SK-N-SH (cell line): ENCODE measurements around the gene ESRRA. TPM values are rescaled to one million over a fixed set of nuclear protein-coding genes. Genes with fewer than 3 reads are reported as not detected.

Experiments
- CTCF ChIA-PET: fragments of 300-600, 350-600 bp; formaldehyde crosslinking; extraction: SDS; loops from one replicate; lab custom pipeline; 2021; lab: Yijun Ruan, JAX
- POLR2A ChIA-PET: fragments of 350-600 bp; sonication (Branson Sonifier 250); formaldehyde crosslinking; extraction: SDS; loops from one replicate; lab custom pipeline; 2020; ENCODE audit warnings: antibody characterized with exemption, inconsistent platforms; lab: Yijun Ruan, JAX
- DNase-seq: peaks from one replicate; pipeline ENCODE4 v3.0.0; 2012
- H2AFZ ChIP-seq: fragments of 200-600 bp; sonication (generic); 2 replicates; pipeline ENCODE4 v1.8.1; 2016; ENCODE audit warnings: antibody characterized with exemption, mild to moderate bottlenecking, low read depth
- H3F3A ChIP-seq: fragments of 200-600 bp; sonication (generic); replicated peaks from 2 replicates; pipeline ENCODE3; 2016; ENCODE audit warnings: antibody characterized with exemption, mild to moderate bottlenecking; ENCODE audit not compliant: insufficient read depth
- H3K27ac ChIP-seq, 2 experiments: fragments of 200-500 bp in 1 of 2; fragments of 200-600 bp in 1 of 2; sonication (Bioruptor generic) in 1 of 2; sonication (generic), shearing (Covaris generic) in 1 of 2; 2 replicates each; pipeline versions ENCODE4 v1.5.1 to v1.6.1; 2014 to 2016; ENCODE audit warnings: low read depth in 2 of 2, inconsistent platforms in 1 of 2, low read length in 1 of 2, mild to moderate bottlenecking in 1 of 2, mixed read lengths in 1 of 2
- H3K27me3 ChIP-seq: fragments of 200-600 bp; sonication (generic), shearing (Covaris generic); 2 replicates; pipeline ENCODE4 v1.6.1; 2016; ENCODE audit warnings: mixed run types; ENCODE audit not compliant: insufficient read depth
- H3K36me3 ChIP-seq, 2 experiments: fragments of 200-500 bp in 1 of 2; fragments of 200-600 bp in 1 of 2; sonication (Bioruptor generic) in 1 of 2; sonication (generic) in 1 of 2; replicated peaks in 1 of 2; 2 replicates each; pipeline versions ENCODE3 to v1.5.1; 2014 to 2016; ENCODE audit warnings: low read length in 1 of 2, mild to moderate bottlenecking in 1 of 2; ENCODE audit not compliant: insufficient read depth in 2 of 2, control insufficient read depth in 1 of 2
- H3K4me1 ChIP-seq, 2 experiments: fragments of 200-500 bp in 1 of 2; fragments of 200-600 bp in 1 of 2; sonication (Bioruptor generic) in 1 of 2; sonication (generic), shearing (Covaris generic) in 1 of 2; 2 replicates each; pipeline versions ENCODE4 v1.5.1 to v1.6.1; 2014 to 2016; ENCODE audit warnings: low read depth in 1 of 2, low read length in 1 of 2, mixed run types in 1 of 2; ENCODE audit not compliant: insufficient read depth in 2 of 2, control insufficient read depth in 1 of 2
- H3K4me2 ChIP-seq: fragments of 200-600 bp; sonication (generic), shearing (Covaris generic); 2 replicates; pipeline ENCODE4 v1.6.1; 2017; ENCODE audit warnings: mixed run types
- H3K4me3 ChIP-seq, 2 experiments: fragments of 200-500 bp in 1 of 2; fragments of 200-600 bp in 1 of 2; sonication (Bioruptor generic) in 1 of 2; sonication (generic), shearing (Covaris generic) in 1 of 2; 2 replicates each; pipeline versions ENCODE4 v1.5.1 to v1.8.1; 2014 to 2016; ENCODE audit warnings: low read depth in 2 of 2, inconsistent platforms in 1 of 2, low read length in 1 of 2, mild to moderate bottlenecking in 1 of 2, mixed read lengths in 1 of 2, moderate library complexity in 1 of 2
- H3K79me2 ChIP-seq: fragments of 200-600 bp; sonication (generic); 2 replicates; pipeline ENCODE4 v1.8.1; 2017; ENCODE audit warnings: mild to moderate bottlenecking; ENCODE audit not compliant: insufficient read depth
- H3K9ac ChIP-seq: fragments of 200-600 bp; sonication (generic); 2 replicates; pipeline ENCODE4 v1.6.1; 2017; ENCODE audit warnings: mixed run types
- H3K9me2 ChIP-seq: fragments of 200-600 bp; sonication (generic); 2 replicates; pipeline ENCODE4 v1.6.1; 2017; ENCODE audit warnings: mixed run types
- H3K9me3 ChIP-seq: fragments of 200-600 bp; sonication (generic); 2 replicates; pipeline ENCODE4 v1.6.1; 2017; ENCODE audit warnings: mixed run types, mild to moderate bottlenecking, moderate library complexity
- H4K20me1 ChIP-seq: fragments of 200-600 bp; sonication (generic); 2 replicates; pipeline ENCODE4 v1.6.1; 2017; ENCODE audit warnings: mild to moderate bottlenecking, mixed run types; ENCODE audit not compliant: insufficient read depth
- CHD2 ChIP-seq: fragments of 150-350 bp; IDR thresholded peaks from 2 replicates; pipeline ENCODE4 v1.6.1; 2018; ENCODE audit warnings: low read length; ENCODE audit not compliant: partially characterized antibody
- CTCF ChIP-seq: fragments of 200-600 bp; sonication (generic); IDR thresholded peaks from 2 replicates; pipeline ENCODE4 v1.6.1; 2017; ENCODE audit warnings: antibody characterized with exemption, mild to moderate bottlenecking, moderate library complexity
- EP300 ChIP-seq, 2 experiments: IDR thresholded peaks; 2 replicates each; pipeline versions ENCODE4 v1.4.0 to v1.6.1; 2012; ENCODE audit warnings: borderline replicate concordance in 1 of 2, low read depth in 1 of 2, low read length in 1 of 2
- EZH2phosphoT487 ChIP-seq: fragments of 200-600 bp; sonication (generic); IDR thresholded peaks from 2 replicates; pipeline ENCODE4 v1.6.1; 2017; ENCODE audit warnings: low read depth, mixed run types, mild to moderate bottlenecking, antibody characterized with exemption, moderate library complexity, borderline replicate concordance
- FOSL2 ChIP-seq: IDR thresholded peaks from 2 replicates; pipeline ENCODE4 v1.4.0; 2012; ENCODE audit warnings: low read depth, mild to moderate bottlenecking, moderate library complexity, borderline replicate concordance
- FOXJ3 ChIP-seq: sonication (generic); formaldehyde crosslinking; IDR thresholded peaks from 2 replicates; pipeline ENCODE4 v1.5.1; 2020; ENCODE audit warnings: mild to moderate bottlenecking, missing genetic modification reagents
- MAX ChIP-seq: IDR thresholded peaks from 2 replicates; pipeline ENCODE4 v1.4.0; 2012; ENCODE audit warnings: low read depth
- NFIC ChIP-seq: IDR thresholded peaks from 2 replicates; pipeline ENCODE4 v1.4.0; 2012; ENCODE audit warnings: borderline replicate concordance
- NRF1 ChIP-seq: IDR thresholded peaks from 2 replicates; pipeline ENCODE4 v1.6.1; 2012; ENCODE audit warnings: low read depth, mild to moderate bottlenecking, low read length
- PBX3 ChIP-seq: IDR thresholded peaks from 2 replicates; pipeline ENCODE4; 2012
- RAD21 ChIP-seq: IDR thresholded peaks from 2 replicates; pipeline ENCODE4 v1.6.1; 2012; ENCODE audit warnings: mild to moderate bottlenecking, low read length
- REST ChIP-seq: IDR thresholded peaks from 2 replicates; pipeline ENCODE4 v1.6.1; 2012; ENCODE audit warnings: mild to moderate bottlenecking, low read depth, low read length, moderate library complexity
- RFX5 ChIP-seq: IDR thresholded peaks from 2 replicates; pipeline ENCODE4 v1.6.1; 2012; ENCODE audit warnings: mild to moderate bottlenecking, improper control_type of control experiment, low read length
- SMC3 ChIP-seq: IDR thresholded peaks from 2 replicates; pipeline ENCODE4 v1.6.1; 2012; ENCODE audit warnings: low read depth, low read length, improper control_type of control experiment
- TAF1 ChIP-seq: IDR thresholded peaks from 2 replicates; pipeline ENCODE4 v1.6.1; 2012; ENCODE audit warnings: low read depth, mild to moderate bottlenecking, low read length, moderate library complexity, borderline replicate concordance
- TEAD4 ChIP-seq: IDR thresholded peaks from 2 replicates; pipeline ENCODE4 v1.4.0; 2012; ENCODE audit warnings: mild to moderate bottlenecking, borderline replicate concordance; ENCODE audit not compliant: insufficient read depth
- USF1 ChIP-seq: IDR thresholded peaks from 2 replicates; pipeline ENCODE4 v1.4.0; 2012; ENCODE audit warnings: low read depth, borderline replicate concordance
- USF2 ChIP-seq: fragments of 150-350 bp; IDR thresholded peaks from 2 replicates; pipeline ENCODE4 v1.6.1; 2017; ENCODE audit warnings: antibody characterized with exemption, low read length, low read depth, borderline replicate concordance
- ZBTB33 ChIP-seq: IDR thresholded peaks from 2 replicates; pipeline ENCODE4 v1.4.0; 2012; ENCODE audit warnings: low read depth, borderline replicate concordance
- WGBS: methylation state at CpG from one replicate; pipeline ENCODE4 v1.1.6; 2017; ENCODE audit warnings: low lambda C conversion rate; 5-methylcytosine and 5-hydroxymethylcytosine counted together
- polyA plus RNA-seq, 3 experiments: library from polyadenylated mRNA; depleted of rRNA; stranded (reverse); fragments of >200 nt; gene quantifications; 2 replicates each; pipeline ENCODE4 v1.2.3, GENCODE V29; 2012

Gene ESRRA
- polyA plus RNA-seq, 1 of the 3 experiments (the other 2 are of a cell fraction), result 27.8 TPM

GRCh38 chr11:64317961-64318765 is 12.8 kb downstream of the ESRRA start, which contains the start of gene PRDX5:
PRDX5 (plus strand) TSS chr11:64318121; CDS start chr11:64318216, 95 bp downstream.
- ChIA-PET CTCF (interaction anchor here (0.7 to 3.0 kb wide), 16 partner anchors 13 to 371 kb away, joined by 3 to 27 read pairs (median 4); partner anchors contain the start of gene ESRRA), POLR2A (interaction anchor here (0.6 to 2.3 kb wide), 17 partner anchors 11 to 330 kb away, joined by 3 to 18 read pairs (median 5); partner anchors contain the start of genes ESRRA, KCNK4, NUDT22 and TRPT1)
- no peaks in the 10 kb centered on the region for H3K9me3 ChIP-seq
- peak within 1 kb of the TSS; percentile 91 for H2AFZ ChIP-seq
- peak within 1 kb of the TSS; percentile 88 for H3K4me2 ChIP-seq
- peak; percentile 97 for DNase-seq
- no peaks in the 10 kb centered on the region for H3K27me3 ChIP-seq
- WGBS, result 2% methylated on average over 42 of the region's 61 CpGs
- H4K20me1 ChIP-seq, result no peaks in the 10 kb centered on the region
- no peaks in the 10 kb centered on the region for H3K9me2 ChIP-seq
- H3K79me2 ChIP-seq, result peaks cover 39% of the 10 kb centered on the region
- H3F3A ChIP-seq, result peaks cover 6% of the 10 kb centered on the region
- peak within 1 kb of the TSS; percentile 91 for H3K9ac ChIP-seq
- H3K36me3 ChIP-seq, result peaks cover 0 to 30% of the 10 kb centered on the region in 2 experiments
- H3K27ac ChIP-seq, result peak within 1 kb of the TSS; percentile 97 to 100
- H3K4me3 ChIP-seq, result peak within 1 kb of the TSS; percentile 70 to 98
- peaks cover 0 to 15% of the 10 kb centered on the region in 2 experiments; a peak in 2 of 4 replicates for H3K4me1 ChIP-seq
- TF ChIP-seq REST (peak; percentile 57; the same call in 1 of the 2 replicates), TAF1 (no peak; the same call in 1 of the 2 replicates), USF2 (no peak), USF1 (no peak), NRF1 (peak; percentile 96), CTCF (peak; percentile 33; the same call in 1 of the 2 replicates), RFX5 (0 out of 2 replicates have a peak, but pooled peaks have one; percentile 17), EP300 (IDR thresholded peaks at IDR 0.05; ENCODE audit: borderline replicate concordance in 1 of 2, low read depth in 1 of 2, low read length in 1 of 2) (0 out of 4 replicates have a peak, but pooled peaks of 1 of the 2 experiments have one; percentile 4), SMC3 (peak; percentile 31; the same call in 1 of the 2 replicates), RAD21 (peak; percentile 55), FOSL2 (no peak), PBX3 (no peak), EZH2phosphoT487 (no peak), CHD2 (no peak), TEAD4 (no peak), MAX (no peak), NFIC (no peak), ZBTB33 (no peak), FOXJ3 (no peak)
